Cardiac ventricle fibroblast (primary cell): ENCODE measurements around the gene KBTBD6. TPM values are rescaled to one million over a fixed set of nuclear protein-coding genes. Genes with fewer than 3 reads are reported as not detected.

Experiments
- total RNA-seq: library from RNA; depleted of rRNA; stranded (reverse); fragments of >200 nt; gene quantifications from 2 replicates; pipeline ENCODE4 v1.2.3, GENCODE V29; 2015

Gene KBTBD6, protein sequence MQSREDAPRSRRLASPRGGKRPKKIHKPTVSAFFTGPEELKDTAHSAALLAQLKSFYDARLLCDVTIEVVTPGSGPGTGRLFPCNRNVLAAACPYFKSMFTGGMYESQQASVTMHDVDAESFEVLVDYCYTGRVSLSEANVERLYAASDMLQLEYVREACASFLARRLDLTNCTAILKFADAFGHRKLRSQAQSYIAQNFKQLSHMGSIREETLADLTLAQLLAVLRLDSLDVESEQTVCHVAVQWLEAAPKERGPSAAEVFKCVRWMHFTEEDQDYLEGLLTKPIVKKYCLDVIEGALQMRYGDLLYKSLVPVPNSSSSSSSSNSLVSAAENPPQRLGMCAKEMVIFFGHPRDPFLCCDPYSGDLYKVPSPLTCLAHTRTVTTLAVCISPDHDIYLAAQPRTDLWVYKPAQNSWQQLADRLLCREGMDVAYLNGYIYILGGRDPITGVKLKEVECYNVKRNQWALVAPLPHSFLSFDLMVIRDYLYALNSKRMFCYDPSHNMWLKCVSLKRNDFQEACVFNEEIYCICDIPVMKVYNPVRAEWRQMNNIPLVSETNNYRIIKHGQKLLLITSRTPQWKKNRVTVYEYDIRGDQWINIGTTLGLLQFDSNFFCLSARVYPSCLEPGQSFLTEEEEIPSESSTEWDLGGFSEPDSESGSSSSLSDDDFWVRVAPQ
- total RNA-seq, result 6.9 and 10.8 TPM in 2 replicates

DNA sequence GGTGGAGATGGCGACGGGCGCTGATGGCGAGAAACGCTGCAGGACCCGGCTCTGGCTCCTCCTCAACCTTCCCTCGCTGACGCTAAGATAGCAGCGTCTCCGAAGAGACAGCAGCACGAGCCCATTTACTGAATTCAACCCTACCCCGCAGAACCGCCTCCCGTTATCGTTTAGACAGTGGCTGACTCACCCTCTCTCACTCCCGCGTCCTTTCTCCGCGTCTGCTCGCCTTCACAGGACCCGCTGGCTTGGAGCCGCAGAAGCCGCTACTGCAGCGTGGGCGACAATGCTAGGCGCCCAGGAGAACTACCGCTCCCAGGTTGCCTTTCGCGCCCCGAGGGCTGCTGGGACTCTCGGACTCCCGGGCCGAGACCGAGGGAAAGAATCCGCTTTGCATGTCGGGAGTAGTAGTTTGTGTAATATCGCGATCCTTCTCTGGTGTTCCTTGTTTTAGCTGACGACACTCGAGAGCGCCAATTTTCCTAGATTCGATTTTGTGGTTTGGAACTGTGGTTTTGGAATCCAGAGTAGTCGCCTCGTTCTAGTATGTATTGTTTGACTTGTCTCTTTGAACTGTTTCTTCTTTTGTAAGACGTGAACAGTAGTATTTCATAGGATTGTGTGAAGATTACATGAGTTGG lies at the start of gene KBTBD6:
Gene KBTBD6 (minus strand): TSS at position 291 of the 641 bp plus-strand sequence. CDS start 291 bp downstream, outside the sequence.

Other genes starting within 250 kb of the KBTBD6 start
- 34.8 and 40.2 TPM in 2 replicates for gene ELF1, start 113.5 kb downstream of the KBTBD6 start, total RNA-seq
- gene WBP4, start 71.3 kb downstream of the KBTBD6 start, total RNA-seq, result 4.4 and 6.3 TPM in 2 replicates
- 5.6 and 5.8 TPM in 2 replicates for gene KBTBD7, start 61.8 kb upstream of the KBTBD6 start, total RNA-seq
- gene MTRF1, start 130.8 kb upstream of the KBTBD6 start, total RNA-seq, result 4.2 and 8.4 TPM in 2 replicates
- 4.4 and 7.9 TPM in 2 replicates for gene NAA16, start 178.5 kb upstream of the KBTBD6 start, total RNA-seq